Bone marrow (tissue), 2 donors: ENCODE measurements around the gene CRYBA1.
A peak's percentile ranks its signal among the peaks of the same experiment; 100 is the strongest.

Source experiments
- DNase-seq, 2 donors: peaks; one replicate each; lab custom pipeline; 2025; lab: John Stamatoyannopoulos, UW

Gene CRYBA1

GRCh38 chr17:29283496-29283895 is 36.8 kb downstream of the CRYBA1 start:
- no peak for DNase-seq

DNA sequence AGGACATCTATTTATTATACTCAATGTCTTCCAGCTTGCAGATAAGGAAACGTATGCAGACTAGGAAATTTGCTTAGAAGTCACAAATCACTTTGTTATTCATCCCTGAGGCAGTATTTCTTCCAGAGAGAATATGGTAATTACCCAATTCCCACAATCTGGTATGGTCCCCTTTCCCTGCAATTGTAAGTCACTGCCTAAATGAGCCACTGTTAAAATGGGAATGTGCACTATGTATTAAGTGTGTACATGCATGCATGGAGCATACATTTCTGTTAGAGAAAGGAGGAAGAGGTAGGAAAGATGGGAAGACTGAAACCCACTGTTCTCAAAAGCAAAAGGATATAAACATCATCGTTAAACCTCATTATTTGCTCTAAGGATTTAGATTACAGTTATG is 37.3 kb downstream of the CRYBA1 start:
- no peak for DNase-seq

- no peak for DNase-seq
Measured at GRCh38 chr17:29289852-29290251, 43.2 kb downstream of the CRYBA1 start.

DNA sequence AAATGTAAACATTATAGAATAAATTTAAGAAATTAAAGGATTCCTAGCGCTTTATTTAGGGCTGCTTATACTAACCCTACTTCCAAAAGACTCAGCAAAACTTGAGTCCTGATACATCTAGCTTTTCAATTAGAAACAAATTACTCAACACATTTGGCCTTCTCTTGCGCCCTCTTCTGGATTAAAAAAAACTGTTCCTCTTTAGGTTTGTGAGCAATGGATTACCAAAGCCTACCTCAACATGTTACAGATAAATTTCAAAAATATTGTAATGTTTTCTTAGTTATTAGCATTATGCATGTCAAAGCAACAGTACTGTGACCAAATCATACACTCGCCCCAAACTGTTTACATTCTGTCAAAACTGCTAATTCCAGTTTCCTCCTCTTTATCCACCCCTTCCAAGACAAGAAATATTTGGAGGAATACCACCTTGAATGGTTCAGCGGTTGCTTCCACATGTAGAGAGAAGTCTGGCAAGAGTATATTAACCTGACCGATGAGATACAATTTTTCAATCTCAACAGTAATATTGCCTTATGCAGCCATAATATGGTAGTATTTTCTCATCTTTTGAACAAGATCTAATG is 44.6 kb downstream of the CRYBA1 start:
- DNase-seq: peak in 1 of 2 donors; percentile 66

DNA sequence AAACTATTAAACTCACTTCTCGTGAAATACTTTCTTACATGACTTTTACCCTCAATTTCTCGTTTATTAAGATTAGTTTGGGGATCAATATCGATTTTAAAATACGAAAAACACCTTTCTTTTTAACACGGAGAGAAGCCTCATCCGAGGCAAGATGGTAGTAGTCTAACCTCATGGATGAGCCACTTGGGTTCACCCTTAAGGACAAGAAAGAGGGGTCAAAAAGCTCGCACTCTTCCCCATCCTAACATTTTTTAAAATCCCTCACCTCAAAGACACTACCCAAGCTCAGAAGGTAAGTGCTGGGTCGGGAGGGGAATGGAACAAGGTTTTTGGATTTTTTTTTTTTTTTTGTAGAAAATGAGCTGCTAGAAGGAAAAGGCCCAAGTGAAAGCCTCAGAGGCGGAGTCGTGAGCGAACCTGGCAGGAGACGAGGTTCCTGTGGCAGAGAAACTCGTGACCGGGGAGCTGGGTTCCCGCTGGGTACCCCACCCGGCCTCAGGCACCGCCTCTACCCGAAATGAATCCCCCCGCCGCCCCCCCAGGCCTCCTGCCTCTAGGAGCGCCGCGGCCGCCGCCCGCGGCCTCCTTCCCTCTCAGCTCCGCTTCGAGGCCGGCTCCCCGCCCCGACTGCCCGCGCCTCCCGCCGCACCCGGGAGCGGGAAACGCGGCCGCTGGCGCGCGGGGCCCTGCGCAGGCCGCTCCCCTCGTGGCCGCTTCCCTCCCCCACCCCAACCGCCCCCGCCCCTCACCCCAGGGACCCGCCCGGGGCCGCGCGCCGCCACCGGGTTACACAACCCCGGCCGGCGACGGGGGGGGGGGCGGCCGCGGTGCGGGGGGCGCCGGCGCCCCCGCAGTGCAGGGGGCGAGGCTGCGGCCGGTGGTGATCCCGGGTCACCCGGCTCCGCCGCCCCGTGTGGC is 45.7 kb downstream of the CRYBA1 start:
- peak in 1 of 2 donors; percentile 59 for DNase-seq

DNA sequence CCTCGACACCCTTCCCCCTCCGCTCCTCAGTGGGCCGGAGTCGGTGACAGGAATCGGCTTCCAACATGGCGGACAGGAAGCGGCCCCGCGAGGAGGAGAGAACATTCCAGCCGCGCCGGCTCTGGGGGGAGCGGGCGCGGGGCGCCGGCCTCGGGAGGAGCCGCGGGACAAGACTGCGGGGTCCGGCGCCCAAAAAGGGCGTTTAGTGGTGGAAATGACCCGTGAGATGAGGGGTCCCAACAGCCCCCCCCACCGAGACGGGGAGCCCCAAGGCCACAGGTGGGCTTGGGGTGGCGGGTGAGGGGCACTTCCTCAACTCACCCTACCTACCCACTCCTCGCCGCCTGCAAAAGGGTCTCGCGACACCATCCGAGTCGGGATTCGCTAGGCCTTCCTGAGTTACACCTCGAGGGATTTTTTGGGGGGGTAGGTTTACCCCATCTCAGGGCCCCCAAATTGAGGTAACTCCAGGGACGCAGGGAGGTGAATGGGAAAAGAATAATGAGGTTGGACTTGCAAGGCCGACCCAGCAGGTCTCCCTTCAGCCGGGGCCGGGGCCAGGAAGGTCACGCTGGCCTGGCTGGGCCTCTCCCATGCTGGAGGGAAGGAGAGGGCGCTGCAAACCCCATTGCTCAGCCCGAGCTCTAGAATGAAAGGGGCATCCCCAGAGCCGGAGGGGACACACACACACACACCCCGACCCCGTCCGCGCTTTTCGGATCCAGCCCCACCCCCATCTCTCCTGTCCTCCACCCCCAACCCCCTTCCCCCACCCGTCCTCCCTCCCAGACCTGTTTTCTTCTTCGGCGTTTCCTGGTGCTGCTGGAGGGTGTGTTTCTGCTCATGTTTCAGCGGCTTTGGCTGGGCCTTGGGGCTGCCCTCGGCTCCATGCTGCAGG is 46.6 kb downstream of the CRYBA1 start:
- DNase-seq: peak in 1 of 2 donors; percentile 59

DNA sequence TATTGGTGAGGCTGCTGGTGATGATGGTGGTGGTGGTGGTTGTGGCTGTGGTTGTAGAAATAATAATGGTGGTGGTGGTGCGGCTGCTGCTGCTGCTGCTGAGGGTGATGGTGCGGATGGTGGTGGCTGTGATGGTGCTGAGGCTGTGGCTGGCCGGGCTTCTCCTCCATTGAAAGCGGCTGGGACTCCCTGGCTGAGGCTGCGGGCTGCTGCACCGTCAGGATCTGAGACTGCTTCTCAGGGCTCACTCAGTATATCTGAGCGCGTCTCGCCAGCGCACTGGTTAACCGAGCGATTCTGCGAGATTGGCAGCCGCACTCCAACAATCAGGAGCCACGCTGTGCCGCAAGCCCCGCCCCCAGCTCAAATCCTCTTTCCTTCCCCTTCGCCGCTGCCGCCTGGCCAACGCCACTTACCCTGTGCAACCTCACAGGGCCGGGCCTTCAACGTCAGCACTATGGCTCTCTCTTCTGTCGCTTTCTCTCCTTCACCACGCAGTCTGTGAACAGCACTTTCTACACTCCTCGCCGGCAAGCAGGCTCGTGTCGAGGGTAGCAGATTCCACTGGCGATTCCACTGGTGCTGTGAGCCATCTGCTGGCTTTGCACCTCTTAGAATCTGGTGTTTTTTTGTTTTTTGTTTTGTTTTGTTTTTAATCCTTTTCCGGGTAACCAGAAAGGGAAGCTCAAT is 47.4 kb downstream of the CRYBA1 start, which contains the start of gene NUFIP2:
Gene NUFIP2, minus strand, starts transcription at position 259 of the 690 bp plus-strand sequence. Its CDS starts 89 bp downstream, at position 170.
- peak; percentile 88 to 99 for DNase-seq

DNA sequence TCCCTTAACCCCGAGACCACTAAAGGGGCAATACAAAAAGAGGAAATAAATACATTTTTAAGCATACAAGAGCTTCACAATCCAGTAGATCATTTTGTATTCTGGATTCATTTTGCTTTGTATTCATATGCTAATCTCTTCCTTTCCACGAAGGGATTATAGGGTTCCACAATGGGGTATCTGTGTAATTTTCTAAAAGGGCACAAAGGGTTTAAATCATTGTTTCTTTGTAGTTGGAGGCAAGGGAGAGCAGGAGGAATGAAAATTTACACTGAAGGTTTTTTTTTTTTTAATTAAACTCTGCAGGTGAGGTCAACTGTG is 47.9 kb downstream of the CRYBA1 start:
- DNase-seq: no peak

DNA sequence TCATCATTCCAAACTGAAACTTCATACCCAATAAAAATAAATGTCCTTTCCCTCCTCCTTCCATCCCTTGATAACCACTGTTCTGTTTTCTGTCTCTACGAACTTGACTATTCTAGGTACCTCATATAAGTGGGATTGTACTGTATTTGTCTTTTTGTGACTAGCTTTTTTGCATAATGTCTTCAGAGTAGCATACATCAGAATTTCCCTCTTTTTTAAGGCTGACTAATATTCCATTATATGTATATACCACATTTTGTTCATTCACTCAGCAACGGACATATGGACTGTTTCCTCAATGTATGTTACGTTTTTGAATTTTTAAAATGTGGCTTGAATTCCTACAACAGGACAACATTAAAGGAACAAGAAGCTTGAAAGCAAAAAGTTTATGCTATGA is 48.8 kb downstream of the CRYBA1 start:
- DNase-seq: no peak

DNA sequence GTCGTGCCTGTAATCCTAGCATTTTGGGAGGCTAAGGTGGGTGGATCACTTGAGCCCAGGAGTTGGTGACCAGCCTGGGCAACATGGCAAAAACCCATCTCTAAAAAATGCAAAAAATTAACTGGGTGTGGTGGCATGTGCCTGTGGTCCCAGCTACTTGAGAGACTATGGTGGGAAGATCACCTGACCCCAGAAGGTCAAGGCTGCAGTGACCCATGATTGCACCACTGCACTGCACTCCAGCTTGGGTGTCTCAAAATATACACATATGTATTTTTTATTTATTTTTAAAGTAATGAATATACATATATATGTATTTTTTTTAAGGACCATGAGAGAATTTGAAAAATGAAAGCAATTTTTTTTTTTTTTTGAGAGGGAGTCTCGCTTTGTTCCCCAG is 52.4 kb downstream of the CRYBA1 start:
- no peak for DNase-seq

DNA sequence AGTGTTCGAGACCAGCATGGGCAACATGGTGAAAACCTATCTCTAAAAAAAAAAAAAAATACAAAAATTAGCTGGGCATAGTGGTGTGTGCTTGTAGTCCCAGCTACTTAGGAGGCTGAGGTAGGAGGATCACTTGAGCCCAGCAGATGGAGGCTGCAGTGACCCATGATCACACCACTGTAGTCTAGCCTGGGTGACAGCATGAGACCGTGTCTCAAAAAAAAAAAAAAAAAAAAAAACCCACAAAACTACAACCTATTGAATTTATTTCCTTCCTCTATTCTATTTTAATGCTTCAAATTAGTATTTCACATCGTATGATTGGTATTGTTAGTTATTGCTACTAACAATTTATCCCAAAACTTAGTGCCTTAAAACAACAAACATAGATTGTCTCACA is 56.7 kb downstream of the CRYBA1 start:
- no peak for DNase-seq
